PFSK-1 (cell line): ENCODE measurements around the gene MAD1L1.

Experiments used
- FOXP2 ChIP-seq: optimal IDR thresholded peaks from 2 replicates; pipeline ENCODE3; 2011; ENCODE audit warnings: borderline replicate concordance, control low read depth, inconsistent platforms; ENCODE audit not compliant: insufficient read depth; ENCODE audit errors: extremely low read length, extremely low read depth
- POLR2AphosphoS5 ChIP-seq: IDR thresholded peaks from 2 replicates; pipeline ENCODE4 v1.6.1; 2012; ENCODE audit warnings: low read depth, mild to moderate bottlenecking, control low read depth, low read length, moderate library complexity
- REST ChIP-seq, 2 experiments: IDR thresholded peaks; 2 replicates each; pipeline versions ENCODE4 v1.6.1 to v1.8.0; 2011 to 2012; ENCODE audit warnings: low read depth in 2 of 2, low read length in 2 of 2, control low read depth in 1 of 2, inconsistent platforms in 1 of 2, mild to moderate bottlenecking in 1 of 2, moderate library complexity in 1 of 2; ENCODE audit not compliant: insufficient read depth in 1 of 2
- SIN3A ChIP-seq: IDR thresholded peaks from 2 replicates; pipeline ENCODE4 v1.6.1; 2012; ENCODE audit warnings: mild to moderate bottlenecking, low read length, moderate library complexity, borderline replicate concordance; ENCODE audit not compliant: insufficient read depth
- TAF1 ChIP-seq: IDR thresholded peaks from 2 replicates; pipeline ENCODE4 v1.6.1; 2012; ENCODE audit warnings: low read length, control low read depth, borderline replicate concordance; ENCODE audit not compliant: insufficient read depth

MAD1L1 gene

GRCh38 chr7:2080477-2080876 lies 152.3 kb downstream of the MAD1L1 start:
- no peak for TF ChIP-seq REST (IDR thresholded peaks at IDR 0.05; ENCODE audit: insufficient read depth in 1 of 2, low read depth in 2 of 2, low read length in 2 of 2)
- TF ChIP-seq FOXP2: no peak

- TF ChIP-seq SIN3A (no peak), FOXP2 (no peak), TAF1 (no peak), REST (IDR thresholded peaks at IDR 0.05; ENCODE audit: insufficient read depth in 1 of 2, low read depth in 2 of 2, low read length in 2 of 2) (no peak), POLR2AphosphoS5 (no peak)
These were observed 152.7 kb downstream of the MAD1L1 start for GRCh38 chr7:2080060-2080387.

GRCh38 chr7:2079332-2080059 lies 153.2 kb downstream of the MAD1L1 start:
- no peak for TF ChIP-seq SIN3A
- TF ChIP-seq REST (IDR thresholded peaks at IDR 0.05; ENCODE audit: insufficient read depth in 1 of 2, low read depth in 2 of 2, low read length in 2 of 2): no peak
- no peak for TF ChIP-seq POLR2AphosphoS5
- no peak for TF ChIP-seq FOXP2
- no peak for TF ChIP-seq TAF1

GRCh38 chr7:2078899-2079298 lies 153.8 kb downstream of the MAD1L1 start:
- TF ChIP-seq FOXP2 (no peak), REST (IDR thresholded peaks at IDR 0.05; ENCODE audit: insufficient read depth in 1 of 2, low read depth in 2 of 2, low read length in 2 of 2) (no peak), POLR2AphosphoS5 (no peak), TAF1 (no peak), SIN3A (no peak)

- TF ChIP-seq SIN3A: no peak
- no peak for TF ChIP-seq POLR2AphosphoS5
- no peak for TF ChIP-seq TAF1
- no peak for TF ChIP-seq FOXP2
These were observed 156.1 kb downstream of the MAD1L1 start for GRCh38 chr7:2076649-2077064.
